Measurements from ENCODE around the gene TP53TG5.

DNA sequence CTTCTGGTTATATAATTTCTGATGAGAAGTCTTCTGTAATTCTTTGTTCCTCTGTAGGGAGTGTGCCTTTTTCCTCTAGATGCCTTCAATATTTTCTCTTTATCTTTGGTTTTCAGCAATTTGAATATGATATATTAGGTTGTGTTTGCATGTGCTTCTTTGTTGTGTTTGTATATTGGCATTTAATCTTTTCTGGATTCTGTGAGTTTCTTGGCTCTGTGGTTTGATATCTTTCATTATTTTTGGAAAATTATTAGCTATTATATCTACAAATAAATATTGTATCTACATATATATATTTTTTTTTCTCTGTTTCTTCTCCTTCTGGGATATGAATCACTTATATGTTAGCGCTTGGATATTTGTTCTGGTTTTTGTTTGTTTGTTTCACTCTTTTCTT, 20.9 kb upstream of the TP53TG5 start:
- TF ChIP-seq, protein P1, sequence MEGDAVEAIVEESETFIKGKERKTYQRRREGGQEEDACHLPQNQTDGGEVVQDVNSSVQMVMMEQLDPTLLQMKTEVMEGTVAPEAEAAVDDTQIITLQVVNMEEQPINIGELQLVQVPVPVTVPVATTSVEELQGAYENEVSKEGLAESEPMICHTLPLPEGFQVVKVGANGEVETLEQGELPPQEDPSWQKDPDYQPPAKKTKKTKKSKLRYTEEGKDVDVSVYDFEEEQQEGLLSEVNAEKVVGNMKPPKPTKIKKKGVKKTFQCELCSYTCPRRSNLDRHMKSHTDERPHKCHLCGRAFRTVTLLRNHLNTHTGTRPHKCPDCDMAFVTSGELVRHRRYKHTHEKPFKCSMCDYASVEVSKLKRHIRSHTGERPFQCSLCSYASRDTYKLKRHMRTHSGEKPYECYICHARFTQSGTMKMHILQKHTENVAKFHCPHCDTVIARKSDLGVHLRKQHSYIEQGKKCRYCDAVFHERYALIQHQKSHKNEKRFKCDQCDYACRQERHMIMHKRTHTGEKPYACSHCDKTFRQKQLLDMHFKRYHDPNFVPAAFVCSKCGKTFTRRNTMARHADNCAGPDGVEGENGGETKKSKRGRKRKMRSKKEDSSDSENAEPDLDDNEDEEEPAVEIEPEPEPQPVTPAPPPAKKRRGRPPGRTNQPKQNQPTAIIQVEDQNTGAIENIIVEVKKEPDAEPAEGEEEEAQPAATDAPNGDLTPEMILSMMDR (IDR thresholded peaks at IDR 0.05) = no peak
- TF ChIP-seq POLR2A (IDR thresholded peaks at IDR 0.05) = no peak
